SK-N-SH treated with all-trans-retinoic acid at 6 μM for 48 hours (cell line): ENCODE measurements around the gene ATP8B3.

Experiments
- ATAC-seq: fragments of 200-7000 bp; cut with Tn5 transposase; 3 replicates; pipeline ENCODE4 v1.9.1; 2020; ENCODE audit warnings: mild to moderate bottlenecking, moderate library complexity
- ARNTL ChIP-seq: fragments of 450-650 bp; formaldehyde crosslinking; IDR thresholded peaks from 2 replicates; pipeline ENCODE4 v1.5.0; 2020; ENCODE audit warnings: low read depth, mild to moderate bottlenecking, moderate library complexity, borderline replicate concordance
- BACH2 ChIP-seq: fragments of 250-450 bp; sonication (Bioruptor Pico); IDR thresholded peaks from 2 replicates; pipeline ENCODE4 v1.9.0; 2021; ENCODE audit warnings: mild to moderate bottlenecking, borderline replicate concordance
- CSDC2 ChIP-seq: fragments of 250-450 bp; sonication (Bioruptor Pico); IDR thresholded peaks from 2 replicates; pipeline ENCODE4 v1.5.0; 2020; ENCODE audit warnings: mild to moderate bottlenecking, moderate library complexity
- CSRNP3 ChIP-seq: fragments of 250-450 bp; sonication (Bioruptor Pico); IDR thresholded peaks from 2 replicates; pipeline ENCODE4 v1.5.1; 2021; ENCODE audit warnings: mild to moderate bottlenecking, moderate library complexity
- ESRRG ChIP-seq: fragments of 250-450 bp; sonication (Bioruptor Pico); IDR thresholded peaks from 2 replicates; pipeline ENCODE4 v1.6.1; 2021; ENCODE audit warnings: mild to moderate bottlenecking
- GLIS3 ChIP-seq: fragments of 250-450 bp; sonication (Bioruptor Pico); IDR thresholded peaks from 2 replicates; pipeline ENCODE4 v1.5.0; 2020; ENCODE audit warnings: mild to moderate bottlenecking, moderate library complexity
- ISL1 ChIP-seq: fragments of 250-450 bp; sonication (Bioruptor Pico); IDR thresholded peaks from 2 replicates; pipeline ENCODE4 v2.1.2; 2022; ENCODE audit warnings: mild to moderate bottlenecking, moderate library complexity
- OSR1 ChIP-seq: fragments of 250-450 bp; sonication (Bioruptor Pico); IDR thresholded peaks from 2 replicates; pipeline ENCODE4 v1.8.0; 2022; ENCODE audit warnings: moderate library complexity, mild to moderate bottlenecking, inconsistent platforms
- PPARA ChIP-seq: fragments of 250-450 bp; sonication (Bioruptor Pico); IDR thresholded peaks from 2 replicates; pipeline ENCODE4 v1.5.0; 2020; ENCODE audit warnings: mild to moderate bottlenecking, borderline replicate concordance
- RARB ChIP-seq: fragments of 250-450 bp; sonication (Bioruptor Pico); IDR thresholded peaks from 2 replicates; pipeline ENCODE4 v1.8.0; 2021; ENCODE audit warnings: mild to moderate bottlenecking, moderate library complexity
- SNAI2 ChIP-seq: fragments of 250-450 bp; sonication (Bioruptor Pico); IDR thresholded peaks from 2 replicates; pipeline ENCODE4 v1.5.0; 2020; ENCODE audit warnings: mild to moderate bottlenecking, moderate library complexity
- TCF4 ChIP-seq: fragments of 250-450 bp; sonication (Bioruptor Pico); IDR thresholded peaks from 2 replicates; pipeline ENCODE4 v1.8.0; 2021; ENCODE audit warnings: mild to moderate bottlenecking, moderate library complexity, borderline replicate concordance
- TOX ChIP-seq: fragments of 250-450 bp; sonication (Bioruptor Pico); IDR thresholded peaks from 2 replicates; pipeline ENCODE4 v1.8.0; 2021; ENCODE audit warnings: mild to moderate bottlenecking, moderate library complexity, borderline replicate concordance
- TSHZ2 ChIP-seq: fragments of 250-450 bp; sonication (Bioruptor Pico); IDR thresholded peaks from 2 replicates; pipeline ENCODE4 v1.5.0; 2020; ENCODE audit warnings: mild to moderate bottlenecking, moderate library complexity
- ZC3H10 ChIP-seq: fragments of 250-450 bp; sonication (Bioruptor Pico); IDR thresholded peaks from 2 replicates; pipeline ENCODE4 v1.5.1; 2021; ENCODE audit warnings: mild to moderate bottlenecking, moderate library complexity
- ZFP3 ChIP-seq: fragments of 250-450 bp; sonication (Bioruptor Pico); IDR thresholded peaks from 2 replicates; pipeline ENCODE4 v1.5.0; 2020; ENCODE audit warnings: mild to moderate bottlenecking, moderate library complexity
- ZFP30 ChIP-seq: fragments of 450-650 bp; formaldehyde crosslinking; IDR thresholded peaks from 2 replicates; pipeline ENCODE4 v1.5.0; 2022; ENCODE audit warnings: mild to moderate bottlenecking, moderate library complexity
- ZNF565 ChIP-seq: fragments of 450-650 bp; formaldehyde crosslinking; conservative IDR thresholded peaks from 2 replicates; pipeline ENCODE4 v1.5.0; 2020; ENCODE audit warnings: low read depth, mild to moderate bottlenecking, moderate library complexity
- ZNF70 ChIP-seq: fragments of 450-650 bp; formaldehyde crosslinking; IDR thresholded peaks from 2 replicates; pipeline ENCODE4 v1.5.0; 2020; ENCODE audit warnings: mild to moderate bottlenecking, moderate library complexity
- ZNF8 ChIP-seq: fragments of 450-650 bp; formaldehyde crosslinking; IDR thresholded peaks from 2 replicates; pipeline ENCODE4 v1.5.0; 2020; ENCODE audit warnings: mild to moderate bottlenecking, moderate library complexity
- TF ChIP-seq, protein P1 (sequence below): fragments of 250-450 bp; sonication (Bioruptor Pico); IDR thresholded peaks from 2 replicates; pipeline ENCODE4 v1.5.1; 2020; ENCODE audit warnings: low read depth, mild to moderate bottlenecking, moderate library complexity
- TF ChIP-seq, protein P2 (sequence below): fragments of 250-450 bp; sonication (Bioruptor Pico); IDR thresholded peaks from 2 replicates; pipeline ENCODE4 v1.8.0; 2021; ENCODE audit warnings: low read depth, mild to moderate bottlenecking, moderate library complexity, borderline replicate concordance

Gene ATP8B3

GRCh38 chr19:1836458-1837221 lies 24.6 kb upstream of the ATP8B3 start:
- ATAC-seq: no peak

DNA sequence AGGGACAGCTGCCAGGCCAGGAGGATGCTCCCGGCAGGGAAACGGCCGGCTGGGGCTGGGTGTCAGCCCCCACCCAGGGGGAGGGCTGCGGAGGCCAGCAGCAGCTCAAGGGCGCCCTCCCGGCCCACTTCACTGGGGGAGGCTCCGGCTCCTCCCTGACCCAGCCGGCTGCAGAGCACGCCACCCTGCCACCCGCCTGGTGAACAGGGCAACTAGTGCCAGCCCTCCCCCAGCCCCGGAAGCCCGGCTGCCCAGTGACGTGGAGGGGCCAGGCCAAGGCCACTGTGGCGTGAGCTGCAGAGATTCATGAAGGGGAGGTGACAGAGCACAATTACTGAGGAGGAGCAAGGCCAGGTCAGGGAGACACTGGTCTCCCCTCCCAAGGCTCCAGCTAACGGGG lies 21.5 kb upstream of the ATP8B3 start:
- no peak for ATAC-seq
- TF ChIP-seq ZFP30 (no peak), PPARA (no peak), OSR1 (CRISPR knock-in tag) (no peak), TSHZ2 (no peak), ESRRG (no peak), RARB (CRISPR knock-in tag) (no peak), GLIS3 (CRISPR knock-in tag) (no peak), TCF4 (CRISPR knock-in tag) (no peak), BACH2 (CRISPR knock-in tag) (no peak), ZFP3 (CRISPR knock-in tag) (no peak), SNAI2 (CRISPR knock-in tag) (no peak), CSRNP3 (no peak), ISL1 (CRISPR knock-in tag) (no peak), TOX (no peak), ZNF70 (CRISPR knock-in tag) (no peak), ZNF565 (CRISPR knock-in tag) (no peak), ZC3H10 (CRISPR knock-in tag) (no peak), CSDC2 (CRISPR knock-in tag) (no peak)
- TF ChIP-seq, protein P1, sequence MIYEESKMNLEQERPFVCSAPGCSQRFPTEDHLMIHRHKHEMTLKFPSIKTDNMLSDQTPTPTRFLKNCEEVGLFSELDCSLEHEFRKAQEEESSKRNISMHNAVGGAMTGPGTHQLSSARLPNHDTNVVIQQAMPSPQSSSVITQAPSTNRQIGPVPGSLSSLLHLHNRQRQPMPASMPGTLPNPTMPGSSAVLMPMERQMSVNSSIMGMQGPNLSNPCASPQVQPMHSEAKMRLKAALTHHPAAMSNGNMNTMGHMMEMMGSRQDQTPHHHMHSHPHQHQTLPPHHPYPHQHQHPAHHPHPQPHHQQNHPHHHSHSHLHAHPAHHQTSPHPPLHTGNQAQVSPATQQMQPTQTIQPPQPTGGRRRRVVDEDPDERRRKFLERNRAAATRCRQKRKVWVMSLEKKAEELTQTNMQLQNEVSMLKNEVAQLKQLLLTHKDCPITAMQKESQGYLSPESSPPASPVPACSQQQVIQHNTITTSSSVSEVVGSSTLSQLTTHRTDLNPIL (CRISPR knock-in tag): no peak
- TF ChIP-seq, protein P2, sequence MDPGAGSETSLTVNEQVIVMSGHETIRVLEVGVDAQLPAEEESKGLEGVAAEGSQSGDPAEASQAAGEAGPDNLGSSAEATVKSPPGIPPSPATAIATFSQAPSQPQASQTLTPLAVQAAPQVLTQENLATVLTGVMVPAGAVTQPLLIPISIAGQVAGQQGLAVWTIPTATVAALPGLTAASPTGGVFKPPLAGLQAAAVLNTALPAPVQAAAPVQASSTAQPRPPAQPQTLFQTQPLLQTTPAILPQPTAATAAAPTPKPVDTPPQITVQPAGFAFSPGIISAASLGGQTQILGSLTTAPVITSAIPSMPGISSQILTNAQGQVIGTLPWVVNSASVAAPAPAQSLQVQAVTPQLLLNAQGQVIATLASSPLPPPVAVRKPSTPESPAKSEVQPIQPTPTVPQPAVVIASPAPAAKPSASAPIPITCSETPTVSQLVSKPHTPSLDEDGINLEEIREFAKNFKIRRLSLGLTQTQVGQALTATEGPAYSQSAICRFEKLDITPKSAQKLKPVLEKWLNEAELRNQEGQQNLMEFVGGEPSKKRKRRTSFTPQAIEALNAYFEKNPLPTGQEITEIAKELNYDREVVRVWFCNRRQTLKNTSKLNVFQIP (CRISPR knock-in tag): no peak

More at GRCh38 chr19:1836458-1837221, 24.6 kb upstream of the ATP8B3 start:
- no peak for TF ChIP-seq BACH2 (CRISPR knock-in tag)
- no peak for TF ChIP-seq GLIS3 (CRISPR knock-in tag)
- no peak for TF ChIP-seq ZFP3 (CRISPR knock-in tag)
- no peak for TF ChIP-seq ESRRG

DNA sequence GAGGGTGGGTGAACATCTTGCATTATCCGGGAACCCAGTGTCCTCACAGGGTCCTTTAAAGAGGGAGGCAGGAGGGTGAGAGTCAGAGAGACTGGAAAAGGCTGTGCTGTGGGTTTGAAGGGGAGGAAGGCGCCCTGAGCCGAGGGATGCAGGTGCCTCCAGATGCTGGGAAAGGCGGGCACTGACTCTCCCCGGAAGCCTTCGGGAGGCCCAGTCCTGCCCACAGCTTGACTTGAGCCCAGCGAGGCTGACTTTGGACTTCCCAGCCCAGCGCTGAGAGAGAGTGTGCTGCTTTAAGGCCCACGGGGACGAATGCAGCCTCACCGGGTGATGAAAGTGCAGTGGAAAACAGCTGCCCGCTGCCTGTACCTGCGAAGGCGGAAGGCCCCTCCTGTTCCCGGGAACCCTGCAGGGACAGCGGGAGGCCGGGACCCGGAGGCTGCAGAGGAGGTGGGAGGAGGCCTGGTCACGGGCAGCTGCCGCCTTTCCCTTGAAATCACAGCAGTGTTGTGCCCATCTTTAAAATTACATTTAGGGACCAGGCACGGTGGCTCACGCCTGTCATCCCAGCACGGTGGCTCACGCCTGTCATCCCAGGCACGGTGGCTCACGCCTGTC lies 20.1 kb upstream of the ATP8B3 start:
- no peak for ATAC-seq
- TF ChIP-seq TOX: no peak
- no peak for TF ChIP-seq ZFP30
- TF ChIP-seq ISL1 (CRISPR knock-in tag): no peak
- TF ChIP-seq TCF4 (CRISPR knock-in tag): no peak
- no peak for TF ChIP-seq CSDC2 (CRISPR knock-in tag)
- TF ChIP-seq ZNF70 (CRISPR knock-in tag): no peak
- no peak for TF ChIP-seq ARNTL (CRISPR knock-in tag)
- no peak for TF ChIP-seq SNAI2 (CRISPR knock-in tag)
- no peak for TF ChIP-seq ZNF565 (CRISPR knock-in tag)
- no peak for TF ChIP-seq PPARA
- TF ChIP-seq, protein P2 (CRISPR knock-in tag): no peak
- TF ChIP-seq ESRRG: no peak
- no peak for TF ChIP-seq BACH2 (CRISPR knock-in tag)
- TF ChIP-seq ZC3H10 (CRISPR knock-in tag): no peak
- TF ChIP-seq ZFP3 (CRISPR knock-in tag): no peak
- no peak for TF ChIP-seq ZNF8 (CRISPR knock-in tag)
- TF ChIP-seq, all 23 proteins: peak for 0
